Cardiac muscle cell (in vitro differentiated cells and primary cell): ENCODE results near the gene RNF220. TPM values are rescaled to one million over a fixed set of nuclear protein-coding genes. Genes with fewer than 3 reads are reported as not detected.
A peak's percentile ranks its signal among the peaks of the same experiment; 100 is the strongest.

Source experiments
- DNase-seq, 2 donors: peaks; one replicate each; pipeline versions ENCODE4 v3.0.0 to v3.0.0-alpha.2; 2010 to 2017; ENCODE audit warnings: low read depth in 1 of 2, low spot score in 1 of 2
- H3K27ac ChIP-seq: fragments of 200-600 bp; sonication (generic); 2 replicates; pipeline ENCODE4 v1.5.1; 2016
- H3K27me3 ChIP-seq: fragments of 200-600 bp; sonication (generic); 2 replicates; pipeline ENCODE4 v1.6.0; 2016; ENCODE audit warnings: control low read depth
- H3K36me3 ChIP-seq: fragments of 200-600 bp; sonication (generic); 2 replicates; pipeline ENCODE4 v1.5.1; 2016; ENCODE audit warnings: control low read depth
- H3K4me1 ChIP-seq: fragments of 200-600 bp; sonication (generic); 2 replicates; pipeline ENCODE4 v1.8.1; 2017; ENCODE audit warnings: low read depth, mild to moderate bottlenecking, mixed run types
- H3K4me3 ChIP-seq: fragments of 200-600 bp; sonication (generic); 2 replicates; pipeline ENCODE4 v1.5.1; 2016; ENCODE audit warnings: mild to moderate bottlenecking
- H3K9me3 ChIP-seq: fragments of 200-600 bp; sonication (generic); 2 replicates; pipeline ENCODE4 v1.5.1; 2017; ENCODE audit warnings: low read depth, mild to moderate bottlenecking, control low read depth
- CTCF ChIP-seq: IDR thresholded peaks from 2 replicates; pipeline ENCODE4 v1.5.1; 2012; ENCODE audit warnings: low read depth, mild to moderate bottlenecking, low read length
- polyA plus RNA-seq: library from polyadenylated mRNA; unstranded; fragments of >200 nt; fragmentation: Nextera tagmentation; extraction: Ambion mirVana; gene quantifications from 2 replicates; pipeline ENCODE4 v1.2.1, GENCODE V29; 2016
- total RNA-seq: library from RNA; depleted of rRNA; stranded (reverse); fragments of >200 nt; gene quantifications from 2 replicates; pipeline ENCODE4 v1.2.3, GENCODE V29; 2016

Gene RNF220
- total and polyA plus RNA-seq, 2 experiments from 2014 or later, result 57.6 to 142 TPM

- no peak for TF ChIP-seq CTCF
- no peaks in the 10 kb centered on the region for H3K9me3 ChIP-seq
- H3K27ac ChIP-seq, result no peak overlapping the region
- no peaks in the 10 kb centered on the region for H3K36me3 ChIP-seq
- H3K27me3 ChIP-seq, result peaks cover 3% of the 10 kb centered on the region
- H3K4me3 ChIP-seq, result no peak overlapping the region
- no peaks in the 10 kb centered on the region for H3K4me1 ChIP-seq
- no peak for DNase-seq
Measured at GRCh38 chr1:44604157-44604955, 199.3 kb downstream of the RNF220 start.

GRCh38 chr1:44605914-44606615 lies 201.0 kb downstream of the RNF220 start:
- Histone ChIP-seq H3K4me1 (peaks cover 4% of the 10 kb centered on the region), H3K27ac (no peak overlapping the region), H3K4me3 (no peak overlapping the region), H3K36me3 (no peaks in the 10 kb centered on the region), H3K27me3 (peaks cover under 1% of the 10 kb centered on the region), H3K9me3 (no peaks in the 10 kb centered on the region)
- no peak for TF ChIP-seq CTCF
- DNase-seq, result no peak

GRCh38 chr1:44606701-44607281 lies 201.7 kb downstream of the RNF220 start:
- no peak overlapping the region for H3K27ac ChIP-seq
- TF ChIP-seq CTCF, result no peak
- peaks cover 4% of the 10 kb centered on the region for H3K4me1 ChIP-seq
- no peak overlapping the region for H3K4me3 ChIP-seq
- DNase-seq, result no peak
- H3K36me3 ChIP-seq, result no peaks in the 10 kb centered on the region
- H3K9me3 ChIP-seq, result no peaks in the 10 kb centered on the region
- H3K27me3 ChIP-seq, result no peaks in the 10 kb centered on the region

GRCh38 chr1:44608141-44608540 lies 203.1 kb downstream of the RNF220 start:
- no peaks in the 10 kb centered on the region for H3K9me3 ChIP-seq
- no peaks in the 10 kb centered on the region for H3K36me3 ChIP-seq
- H3K27ac ChIP-seq, result no peak overlapping the region
- H3K4me1 ChIP-seq, result peaks cover 4% of the 10 kb centered on the region
- no peaks in the 10 kb centered on the region for H3K27me3 ChIP-seq
- DNase-seq, result no peak
- TF ChIP-seq CTCF, result peak; percentile 31
- no peak overlapping the region for H3K4me3 ChIP-seq

GRCh38 chr1:44609412-44609767 lies 204.3 kb downstream of the RNF220 start:
- H3K36me3 ChIP-seq, result no peaks in the 10 kb centered on the region
- H3K9me3 ChIP-seq, result no peaks in the 10 kb centered on the region
- H3K27ac ChIP-seq, result no peak overlapping the region
- no peaks in the 10 kb centered on the region for H3K27me3 ChIP-seq
- H3K4me1 ChIP-seq, result peaks cover 8% of the 10 kb centered on the region
- H3K4me3 ChIP-seq, result no peak overlapping the region
- TF ChIP-seq CTCF, result peak; percentile 74
- DNase-seq, result peak; percentile 58 to 85
